Activated B cell treated with CpG ODN at 0.5 μM for 24 hours (primary cell): Measurements from ENCODE around the gene TC2N. TPM values are rescaled to one million over a fixed set of nuclear protein-coding genes. Genes with fewer than 3 reads are reported as not detected.

ENCODE experiments used
- ATAC-seq: fragments of 200-7000 bp; cut with Tn5 transposase; one replicate; pipeline ENCODE4 v1.10.0; 2021; ENCODE audit warnings: low read depth, mild to moderate bottlenecking, moderate library complexity
- CTCF ChIA-PET: fragments of 350-600 bp; sonication (Branson Sonifier 250); formaldehyde crosslinking; loops from one replicate; lab custom pipeline; 2021; ENCODE audit warnings: antibody characterized with exemption; lab: Charles Lee
- POLR2A ChIA-PET: fragments of 350-600 bp; sonication (Branson Sonifier 250); formaldehyde crosslinking; loops from one replicate; lab custom pipeline; 2021; ENCODE audit warnings: antibody characterized with exemption; lab: Charles Lee
- DNase-seq: peaks from one replicate; pipeline ENCODE4 v3.0.0; 2022
- H3K27ac Mint-ChIP-seq: one replicate; pipeline ENCODE4 v1.8.0; 2020; ENCODE audit warnings: mixed read lengths
- H3K27me3 Mint-ChIP-seq: one replicate; pipeline ENCODE4 v1.8.0; 2021; ENCODE audit warnings: mixed read lengths
- H3K36me3 Mint-ChIP-seq: one replicate; pipeline ENCODE4 v1.8.0; 2021; ENCODE audit warnings: low read depth, mixed read lengths
- H3K4me1 Mint-ChIP-seq: one replicate; pipeline ENCODE4 v1.8.0; 2021; ENCODE audit warnings: mixed read lengths
- H3K4me3 Mint-ChIP-seq: one replicate; pipeline ENCODE4 v1.8.0; 2020; ENCODE audit warnings: mild to moderate bottlenecking, mixed read lengths
- H3K9me3 Mint-ChIP-seq: one replicate; pipeline ENCODE4 v1.8.0; 2020; ENCODE audit warnings: mixed read lengths
- intact Hi-C: fragments of 100-400 bp; cut with micrococcal nuclease; formaldehyde crosslinking; loops from one replicate; pipeline ENCODE4 v1.15.1; 2024
- total RNA-seq: library from RNA; stranded (reverse); gene quantifications from 2 replicates; pipeline ENCODE4 v1.2.3, GENCODE V29; 2022
- TF ChIP-seq, protein P1 (sequence below): fragments of 200-600 bp; IDR thresholded peaks from one replicate; pipeline ENCODE4 v1.8.0; 2022; ENCODE audit warnings: antibody characterized with exemption, mild to moderate bottlenecking

TC2N gene
- total RNA-seq, 1 donor from 2014 or later, result 12.1 TPM

DNA sequence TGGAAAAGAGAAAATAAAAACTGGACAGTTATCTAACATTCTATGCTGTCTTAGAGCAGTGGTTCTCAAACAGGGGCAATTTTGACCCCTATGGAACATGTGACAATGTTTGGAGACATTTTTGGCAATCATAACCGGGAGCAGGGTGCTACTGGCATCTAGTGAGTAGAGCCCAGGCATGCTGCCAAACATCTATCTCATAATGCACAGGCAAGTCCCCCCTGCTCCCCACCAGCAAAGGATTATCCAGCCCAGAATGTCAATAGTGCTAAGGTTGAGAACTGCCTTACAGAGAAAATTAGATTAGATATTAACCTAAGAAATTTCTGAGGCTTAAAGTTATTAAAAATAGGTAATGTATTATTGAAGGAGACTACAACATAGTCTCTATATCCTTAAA lies 112.5 kb downstream of the TC2N start:
- ChIA-PET POLR2A (no interaction called here), CTCF (no interaction called here)
- H3K9me3 Mint-ChIP-seq, result peaks cover 7% of the 10 kb centered on the region
- TF ChIP-seq, protein P1, sequence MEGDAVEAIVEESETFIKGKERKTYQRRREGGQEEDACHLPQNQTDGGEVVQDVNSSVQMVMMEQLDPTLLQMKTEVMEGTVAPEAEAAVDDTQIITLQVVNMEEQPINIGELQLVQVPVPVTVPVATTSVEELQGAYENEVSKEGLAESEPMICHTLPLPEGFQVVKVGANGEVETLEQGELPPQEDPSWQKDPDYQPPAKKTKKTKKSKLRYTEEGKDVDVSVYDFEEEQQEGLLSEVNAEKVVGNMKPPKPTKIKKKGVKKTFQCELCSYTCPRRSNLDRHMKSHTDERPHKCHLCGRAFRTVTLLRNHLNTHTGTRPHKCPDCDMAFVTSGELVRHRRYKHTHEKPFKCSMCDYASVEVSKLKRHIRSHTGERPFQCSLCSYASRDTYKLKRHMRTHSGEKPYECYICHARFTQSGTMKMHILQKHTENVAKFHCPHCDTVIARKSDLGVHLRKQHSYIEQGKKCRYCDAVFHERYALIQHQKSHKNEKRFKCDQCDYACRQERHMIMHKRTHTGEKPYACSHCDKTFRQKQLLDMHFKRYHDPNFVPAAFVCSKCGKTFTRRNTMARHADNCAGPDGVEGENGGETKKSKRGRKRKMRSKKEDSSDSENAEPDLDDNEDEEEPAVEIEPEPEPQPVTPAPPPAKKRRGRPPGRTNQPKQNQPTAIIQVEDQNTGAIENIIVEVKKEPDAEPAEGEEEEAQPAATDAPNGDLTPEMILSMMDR, result no peak
- H3K27me3 Mint-ChIP-seq, result peaks cover 31% of the 10 kb centered on the region
- ATAC-seq, result no peak
- H3K4me1 Mint-ChIP-seq, result no peaks in the 10 kb centered on the region
- H3K4me3 Mint-ChIP-seq, result no peak overlapping the region
- H3K27ac Mint-ChIP-seq, result no peak overlapping the region
- no peak for DNase-seq
- H3K36me3 Mint-ChIP-seq, result no peaks in the 10 kb centered on the region
- intact Hi-C loops, result no loop called here

DNA sequence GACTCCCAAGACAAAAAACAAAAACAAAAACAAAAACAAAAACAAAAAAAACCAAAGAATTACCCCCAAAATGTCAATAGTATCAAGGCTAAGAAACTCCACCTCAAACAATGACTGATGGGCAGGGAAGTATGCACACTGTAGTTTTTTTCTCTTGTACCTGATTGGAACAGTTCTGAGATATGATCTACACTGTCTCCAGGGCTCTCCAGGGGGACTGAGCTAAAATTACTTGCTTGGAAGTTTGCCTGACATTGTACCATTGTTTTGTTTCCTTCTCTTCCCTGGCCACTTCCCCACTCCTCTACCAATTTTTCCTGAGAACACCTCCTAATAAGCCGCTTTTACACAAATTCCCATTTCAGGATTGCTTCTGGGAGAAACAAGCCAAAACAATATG lies 113.2 kb downstream of the TC2N start:
- POLR2A ChIA-PET, result no interaction called here
- DNase-seq (no peak), ATAC-seq (no peak)
- peaks cover 3% of the 10 kb centered on the region for H3K9me3 Mint-ChIP-seq
- no peak overlapping the region for H3K4me3 Mint-ChIP-seq
- intact Hi-C loops, result no loop called here
- H3K36me3 Mint-ChIP-seq, result no peaks in the 10 kb centered on the region
- H3K27me3 Mint-ChIP-seq, result peaks cover 36% of the 10 kb centered on the region
- no peak overlapping the region for H3K27ac Mint-ChIP-seq
- no peaks in the 10 kb centered on the region for H3K4me1 Mint-ChIP-seq
- CTCF ChIA-PET, result no interaction called here
- TF ChIP-seq, protein P1, result no peak

DNA sequence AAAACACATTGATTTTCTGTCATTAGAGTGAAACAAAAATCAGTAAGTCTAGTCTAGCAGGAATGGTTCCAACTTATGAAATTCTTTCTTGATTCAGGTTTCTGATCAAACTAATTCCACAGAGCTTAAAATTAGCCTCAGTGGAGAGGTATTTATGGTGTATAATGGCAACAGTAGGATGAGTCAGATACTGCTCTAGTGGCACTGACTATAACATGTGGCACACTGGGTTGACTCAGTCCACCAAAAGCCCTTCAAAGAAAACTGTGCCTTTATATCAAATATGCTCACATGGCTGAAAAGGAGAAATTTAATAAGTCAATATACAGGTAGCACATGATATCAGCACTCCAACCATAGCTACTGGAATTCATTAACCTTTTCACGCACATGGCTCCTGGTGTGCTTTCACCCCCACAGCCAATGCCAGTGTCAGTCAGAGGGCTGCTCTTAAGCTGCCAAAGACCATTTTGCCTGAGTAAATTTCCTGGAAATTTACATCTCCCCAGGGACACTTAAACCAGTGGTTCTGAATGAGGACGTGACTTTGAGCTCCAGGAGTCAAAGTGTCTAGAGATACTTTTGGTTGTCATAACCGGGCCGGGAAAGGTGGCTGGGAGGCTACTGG lies 113.7 kb downstream of the TC2N start:
- H3K27me3 Mint-ChIP-seq, result peaks cover 40% of the 10 kb centered on the region
- no peak overlapping the region for H3K27ac Mint-ChIP-seq
- H3K4me3 Mint-ChIP-seq, result no peak overlapping the region
- no peak for ATAC-seq
- CTCF ChIA-PET, result no interaction called here
- no peaks in the 10 kb centered on the region for H3K4me1 Mint-ChIP-seq
- no peaks in the 10 kb centered on the region for H3K9me3 Mint-ChIP-seq
- POLR2A ChIA-PET, result no interaction called here
- no peaks in the 10 kb centered on the region for H3K36me3 Mint-ChIP-seq
- TF ChIP-seq, protein P1, result no peak
- DNase-seq, result no peak
- intact Hi-C loops, result no loop called here

DNA sequence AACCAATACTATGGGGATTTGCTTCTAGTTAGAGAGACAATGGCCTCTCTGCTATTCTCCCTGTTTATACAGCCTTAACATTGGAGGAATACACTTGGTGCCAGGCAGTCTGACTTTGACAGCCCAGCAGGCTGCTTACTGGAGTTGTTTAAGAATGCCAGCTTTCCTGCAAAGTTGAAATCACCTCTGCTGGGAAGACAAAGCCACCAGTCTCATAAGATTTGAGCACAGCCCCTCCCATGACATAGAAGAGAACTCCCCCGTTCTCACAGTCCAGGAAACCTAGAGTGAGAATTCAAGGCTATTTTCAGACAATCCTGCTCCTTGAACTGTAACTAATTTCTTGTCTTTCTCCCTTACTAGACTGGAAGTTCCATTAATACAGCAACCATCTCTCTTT lies 114.4 kb downstream of the TC2N start:
- ATAC-seq, result no peak
- no peaks in the 10 kb centered on the region for H3K4me1 Mint-ChIP-seq
- no peak for DNase-seq
- no peak overlapping the region for H3K4me3 Mint-ChIP-seq
- no peak overlapping the region for H3K27ac Mint-ChIP-seq
- no peaks in the 10 kb centered on the region for H3K36me3 Mint-ChIP-seq
- H3K9me3 Mint-ChIP-seq, result no peaks in the 10 kb centered on the region
- ChIA-PET POLR2A (no interaction called here), CTCF (no interaction called here)
- intact Hi-C loops, result no loop called here
- H3K27me3 Mint-ChIP-seq, result peaks cover 40% of the 10 kb centered on the region
- TF ChIP-seq, protein P1, result no peak

DNA sequence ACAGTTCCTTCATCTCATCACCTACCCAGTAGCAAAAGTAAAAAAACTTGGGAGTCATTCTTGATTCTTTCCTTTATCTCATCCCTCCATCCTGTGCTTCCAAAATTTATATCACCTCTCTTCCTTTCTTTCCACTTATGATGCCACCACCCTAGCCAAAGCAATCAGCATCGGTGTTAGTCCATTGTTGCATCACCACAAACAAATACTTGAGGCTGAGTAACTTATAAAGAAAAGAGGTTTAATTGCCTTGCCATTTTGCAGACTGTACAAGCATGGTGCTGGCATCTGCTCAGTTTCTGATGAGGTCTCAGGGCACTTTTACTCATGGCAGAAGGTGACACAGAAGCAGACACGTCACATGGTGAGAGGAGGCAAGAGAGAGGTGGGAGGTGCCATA lies 115.6 kb downstream of the TC2N start:
- CTCF ChIA-PET, result no interaction called here
- POLR2A ChIA-PET, result no interaction called here
- Mint-ChIP-seq H3K27me3 (peaks cover 43% of the 10 kb centered on the region), H3K27ac (no peak overlapping the region), H3K4me1 (no peaks in the 10 kb centered on the region), H3K36me3 (no peaks in the 10 kb centered on the region), H3K9me3 (no peaks in the 10 kb centered on the region), H3K4me3 (no peak overlapping the region)
- DNase-seq, result no peak
- ATAC-seq, result no peak
- TF ChIP-seq, protein P1, result no peak
- intact Hi-C loops, result no loop called here
